Endothelial cell of umbilical vein (primary cell): ENCODE measurements around the gene RASGRP4. TPM values are rescaled to one million over a fixed set of nuclear protein-coding genes. Genes with fewer than 3 reads are reported as not detected.

Source experiments
- BruUV-seq: library from RNA; stranded (reverse); fragments of 400-500 nt; replicated peaks from 2 replicates; lab custom pipeline; 2021; lab: Mats Ljungman, UMichigan
- CTCF ChIA-PET: fragments of 300-600, 350-600 bp; sonication (Branson Sonifier 250); formaldehyde crosslinking; loops from one replicate; lab custom pipeline; 2021; ENCODE audit warnings: antibody characterized with exemption, inconsistent platforms; lab: Charles Lee
- POLR2A ChIA-PET: fragments of 300-600, 350-600 bp; sonication (Branson Sonifier 250); formaldehyde crosslinking; loops from one replicate; lab custom pipeline; 2021; ENCODE audit warnings: antibody characterized with exemption, inconsistent platforms; lab: Charles Lee
- DNase-seq: peaks from one replicate; pipeline ENCODE4 v3.0.0-alpha.2; 2011; ENCODE audit warnings: low read depth, low spot score
- FAIRE-seq: peaks from 2 replicates; lab custom pipeline; 2011; peaks lifted over from hg19 to GRCh38; lab: Jason Lieb, UNC
- H2AFZ ChIP-seq: 2 replicates; pipeline ENCODE4 v1.6.0; 2012; ENCODE audit warnings: low read depth, low read length, control low read depth, inconsistent platforms
- H3K27ac ChIP-seq: 2 replicates; pipeline ENCODE4 v1.5.1; 2011; ENCODE audit warnings: low read depth, mild to moderate bottlenecking, control low read depth, low read length, moderate library complexity; ENCODE audit not compliant: insufficient read depth
- H3K27me3 ChIP-seq, 2 experiments: 2 replicates each; pipeline versions ENCODE4 v1.6.0 to v1.6.1; 2011; ENCODE audit warnings: low read length in 2 of 2, mixed read lengths in 1 of 2; ENCODE audit not compliant: control insufficient read depth in 2 of 2, insufficient read depth in 2 of 2
- H3K36me3 ChIP-seq, 2 experiments: 2 replicates in 1 of 2; 3 replicates in 1 of 2; pipeline ENCODE4 v1.5.1; 2011; ENCODE audit warnings: low read length in 2 of 2, mild to moderate bottlenecking in 1 of 2, moderate library complexity in 1 of 2; ENCODE audit not compliant: control insufficient read depth in 2 of 2, insufficient read depth in 2 of 2; ENCODE audit errors: extremely low read depth in 1 of 2
- H3K4me1 ChIP-seq: 3 replicates; pipeline ENCODE4 v1.5.1; 2011; ENCODE audit warnings: mild to moderate bottlenecking, low read length; ENCODE audit not compliant: control insufficient read depth, insufficient read depth; ENCODE audit errors: extremely low read depth
- H3K4me2 ChIP-seq: 2 replicates; pipeline ENCODE4 v1.6.1; 2011; ENCODE audit warnings: low read length, control low read depth, mixed read lengths; ENCODE audit not compliant: insufficient read depth
- H3K4me3 ChIP-seq, 3 experiments: fragments of 200-600 bp in 1 of 3; sonication (generic), shearing (Covaris generic) in 1 of 3; replicated peaks in 1 of 3; 2 replicates each; pipeline ENCODE4 v1.5.1; 2011 to 2016; ENCODE audit warnings: control low read depth in 3 of 3, low read length in 3 of 3, mild to moderate bottlenecking in 2 of 3, inconsistent platforms in 1 of 3, low read depth in 1 of 3, moderate library complexity in 1 of 3; ENCODE audit not compliant: insufficient read depth in 1 of 3
- H3K79me2 ChIP-seq: 2 replicates; pipeline ENCODE4 v1.6.0; 2012; ENCODE audit warnings: low read length, inconsistent platforms; ENCODE audit not compliant: control insufficient read depth, insufficient read depth
- H3K9ac ChIP-seq: replicated peaks from 2 replicates; pipeline ENCODE3; 2011; ENCODE audit warnings: low read length, control low read depth; ENCODE audit not compliant: insufficient read depth; ENCODE audit errors: extremely low read depth
- H3K9me1 ChIP-seq: replicated peaks from 3 replicates; pipeline ENCODE4 v1.6.0; 2011; ENCODE audit warnings: mild to moderate bottlenecking, low read length; ENCODE audit not compliant: control insufficient read depth, insufficient read depth; ENCODE audit errors: extremely low read depth
- H3K9me3 ChIP-seq: replicated peaks from 2 replicates; pipeline ENCODE4 v1.5.1; 2012; ENCODE audit warnings: low read length, inconsistent platforms; ENCODE audit not compliant: control insufficient read depth, insufficient read depth
- H4K20me1 ChIP-seq: replicated peaks from 2 replicates; pipeline ENCODE3; 2011; ENCODE audit warnings: mild to moderate bottlenecking, low read length; ENCODE audit not compliant: control insufficient read depth, insufficient read depth; ENCODE audit errors: extremely low read depth
- EZH2 ChIP-seq: IDR thresholded peaks from 2 replicates; pipeline ENCODE4 v1.6.1; 2012; ENCODE audit warnings: borderline replicate concordance, low read depth, mild to moderate bottlenecking, moderate library complexity, low read length, inconsistent platforms; ENCODE audit not compliant: severe bottlenecking
- FOS ChIP-seq: IDR thresholded peaks from 2 replicates; pipeline ENCODE4 v1.6.1; 2011; ENCODE audit warnings: mild to moderate bottlenecking, low read length, moderate library complexity, borderline replicate concordance; ENCODE audit not compliant: insufficient read depth
- GATA2 ChIP-seq: IDR thresholded peaks from 2 replicates; pipeline ENCODE4 v1.7.0; 2011; ENCODE audit warnings: low read depth, mild to moderate bottlenecking, moderate library complexity, mixed read lengths, low read length; ENCODE audit not compliant: insufficient read length, insufficient read depth
- JUN ChIP-seq: IDR thresholded peaks from 2 replicates; pipeline ENCODE4 v1.6.1; 2011; ENCODE audit warnings: borderline replicate concordance, low read depth; ENCODE audit not compliant: insufficient read length, insufficient read depth
- MYC ChIP-seq: IDR thresholded peaks from one replicate; pipeline ENCODE4 v1.6.1; 2011; ENCODE audit warnings: mild to moderate bottlenecking, low read depth, low read length
- POLR2A ChIP-seq: IDR thresholded peaks from 2 replicates; pipeline ENCODE4 v1.6.1; 2012; ENCODE audit warnings: low read depth, mild to moderate bottlenecking, control low read depth, low read length
- POLR2AphosphoS5 ChIP-seq: IDR thresholded peaks from 2 replicates; pipeline ENCODE4 v1.6.1; 2012; ENCODE audit warnings: low read depth, mild to moderate bottlenecking, control low read depth, low read length, moderate library complexity; ENCODE audit not compliant: insufficient read depth
- dilution Hi-C: fragments of 300-500 bp; cut with MboI; formaldehyde crosslinking; loops from one replicate; pipeline ENCODE4 v1.15.0; 2019; ENCODE audit warnings: low sequenced_read_pairs; ENCODE audit not compliant: extremely low pct_ligation_motif_present
- intact Hi-C: fragments of 100-400 bp; cut with micrococcal nuclease; formaldehyde crosslinking; loops from one replicate; pipeline ENCODE4 v1.10.0; 2022
- polyA plus RNA-seq, 4 experiments: library from polyadenylated mRNA; depleted of rRNA in 3 of 4; stranded (reverse) in 3 of 4; unstranded in 1 of 4; fragments of >200 nt; gene quantifications; 2 replicates each; pipeline versions ENCODE4 v1.2.1 to v1.2.3, GENCODE V29; 2011 to 2012; ENCODE audit warnings: missing spikeins in 1 of 4
- total RNA-seq: library from RNA; stranded (reverse); gene quantifications from 2 replicates; pipeline ENCODE4 v1.2.3, GENCODE V29; 2021
- TF ChIP-seq, protein P1 (sequence below), 2 donors: IDR thresholded peaks; 1 replicate in 1 of 2; 2 replicates in 1 of 2; pipeline ENCODE4 v1.5.1; 2011; ENCODE audit warnings: low read length in 2 of 2, mild to moderate bottlenecking in 2 of 2, moderate library complexity in 2 of 2, control low read depth in 1 of 2, inconsistent platforms in 1 of 2, low read depth in 1 of 2; ENCODE audit not compliant: insufficient read depth in 1 of 2; ENCODE audit errors: extremely low read depth in 1 of 2
- TF ChIP-seq, protein P2 (sequence below): IDR thresholded peaks from 2 replicates; pipeline ENCODE4 v1.6.1; 2011; ENCODE audit not compliant: insufficient read depth, insufficient read length

Gene RASGRP4
- total and polyA plus RNA-seq, 2 donors (not counting 3 experiments of a cell fraction or from before 2014, with no cell fraction given) = not detected

- H3K9me3 ChIP-seq = no peaks in the 10 kb centered on the region
- H3K4me3 ChIP-seq = no peak overlapping the region
- ChIA-PET CTCF (no interaction called here), POLR2A (no interaction called here)
- H4K20me1 ChIP-seq = no peaks in the 10 kb centered on the region
- no peaks in the 10 kb centered on the region for H3K79me2 ChIP-seq
- H3K9me1 ChIP-seq = no peaks in the 10 kb centered on the region
- no peak overlapping the region for H2AFZ ChIP-seq
- no peak overlapping the region for H3K4me2 ChIP-seq
- TF ChIP-seq JUN (no peak), POLR2AphosphoS5 (no peak), EZH2 (no peak), MYC (no peak), FOS (no peak), POLR2A (no peak), GATA2 (no peak)
- TF ChIP-seq, protein P1, sequence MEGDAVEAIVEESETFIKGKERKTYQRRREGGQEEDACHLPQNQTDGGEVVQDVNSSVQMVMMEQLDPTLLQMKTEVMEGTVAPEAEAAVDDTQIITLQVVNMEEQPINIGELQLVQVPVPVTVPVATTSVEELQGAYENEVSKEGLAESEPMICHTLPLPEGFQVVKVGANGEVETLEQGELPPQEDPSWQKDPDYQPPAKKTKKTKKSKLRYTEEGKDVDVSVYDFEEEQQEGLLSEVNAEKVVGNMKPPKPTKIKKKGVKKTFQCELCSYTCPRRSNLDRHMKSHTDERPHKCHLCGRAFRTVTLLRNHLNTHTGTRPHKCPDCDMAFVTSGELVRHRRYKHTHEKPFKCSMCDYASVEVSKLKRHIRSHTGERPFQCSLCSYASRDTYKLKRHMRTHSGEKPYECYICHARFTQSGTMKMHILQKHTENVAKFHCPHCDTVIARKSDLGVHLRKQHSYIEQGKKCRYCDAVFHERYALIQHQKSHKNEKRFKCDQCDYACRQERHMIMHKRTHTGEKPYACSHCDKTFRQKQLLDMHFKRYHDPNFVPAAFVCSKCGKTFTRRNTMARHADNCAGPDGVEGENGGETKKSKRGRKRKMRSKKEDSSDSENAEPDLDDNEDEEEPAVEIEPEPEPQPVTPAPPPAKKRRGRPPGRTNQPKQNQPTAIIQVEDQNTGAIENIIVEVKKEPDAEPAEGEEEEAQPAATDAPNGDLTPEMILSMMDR (IDR thresholded peaks at IDR 0.05; ENCODE audit: extremely low read depth in 1 of 2, insufficient read depth in 1 of 2, low read depth in 1 of 2, low read length in 2 of 2) = no peak
- TF ChIP-seq, protein P2, sequence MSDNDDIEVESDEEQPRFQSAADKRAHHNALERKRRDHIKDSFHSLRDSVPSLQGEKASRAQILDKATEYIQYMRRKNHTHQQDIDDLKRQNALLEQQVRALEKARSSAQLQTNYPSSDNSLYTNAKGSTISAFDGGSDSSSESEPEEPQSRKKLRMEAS = no peak
- dilution Hi-C loops = no loop called here
- H3K27me3 ChIP-seq = no peaks in the 10 kb centered on the region
- BruUV-seq = no TSS peak
- no peaks in the 10 kb centered on the region for H3K36me3 ChIP-seq
- H3K27ac ChIP-seq = no peak overlapping the region
- no peak overlapping the region for H3K9ac ChIP-seq
- FAIRE-seq = no peak
- intact Hi-C loops = no loop called here
- DNase-seq = no peak
- no peaks in the 10 kb centered on the region for H3K4me1 ChIP-seq
These were observed 37.3 kb upstream of the RASGRP4 start for GRCh38 chr19:38463365-38463764.
